ENCODE data around the gene SIRT7.

Gene SIRT7

DNA sequence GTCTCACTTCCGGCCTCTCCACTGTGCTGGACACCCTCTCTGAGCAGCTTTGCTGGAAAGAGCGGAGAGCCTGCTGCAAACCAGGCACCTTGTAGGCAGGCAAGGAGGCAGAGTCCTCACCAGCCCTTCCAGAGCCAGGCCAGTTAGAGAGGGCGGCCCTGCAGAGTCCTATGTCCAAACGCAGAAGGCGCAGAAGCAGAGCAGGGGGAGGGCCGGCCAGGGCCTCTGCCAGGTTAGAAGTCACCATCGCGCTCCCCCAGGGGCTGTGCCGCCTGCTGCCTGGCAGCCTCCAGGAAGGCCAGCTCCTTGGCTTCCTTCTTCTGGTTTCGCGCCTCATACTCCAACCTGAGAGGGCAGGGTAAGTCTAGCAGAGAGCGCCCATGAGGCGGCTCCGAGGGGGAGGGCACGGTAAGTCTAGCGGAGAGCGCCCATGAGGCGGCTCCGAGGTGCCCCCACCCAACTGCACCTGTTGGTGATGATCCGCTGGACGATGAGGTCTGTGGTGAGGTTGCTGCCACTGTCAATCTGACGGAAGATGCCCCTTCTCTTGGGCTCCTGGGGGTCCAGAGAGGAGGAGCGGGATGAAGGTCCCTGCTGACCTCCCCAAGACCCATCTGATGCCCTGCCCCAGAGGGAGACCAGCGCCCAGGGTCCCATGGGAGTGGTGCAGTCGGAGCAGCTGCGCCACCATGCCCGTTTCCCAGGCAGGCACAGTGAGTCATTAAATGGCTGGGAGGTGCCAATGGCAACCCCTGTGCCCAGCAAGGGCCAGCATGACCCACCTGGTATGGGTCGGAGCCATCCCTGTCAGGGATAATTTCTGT lies 13.2 kb downstream of the SIRT7 start:
- DNase-seq: no peak

DNA sequence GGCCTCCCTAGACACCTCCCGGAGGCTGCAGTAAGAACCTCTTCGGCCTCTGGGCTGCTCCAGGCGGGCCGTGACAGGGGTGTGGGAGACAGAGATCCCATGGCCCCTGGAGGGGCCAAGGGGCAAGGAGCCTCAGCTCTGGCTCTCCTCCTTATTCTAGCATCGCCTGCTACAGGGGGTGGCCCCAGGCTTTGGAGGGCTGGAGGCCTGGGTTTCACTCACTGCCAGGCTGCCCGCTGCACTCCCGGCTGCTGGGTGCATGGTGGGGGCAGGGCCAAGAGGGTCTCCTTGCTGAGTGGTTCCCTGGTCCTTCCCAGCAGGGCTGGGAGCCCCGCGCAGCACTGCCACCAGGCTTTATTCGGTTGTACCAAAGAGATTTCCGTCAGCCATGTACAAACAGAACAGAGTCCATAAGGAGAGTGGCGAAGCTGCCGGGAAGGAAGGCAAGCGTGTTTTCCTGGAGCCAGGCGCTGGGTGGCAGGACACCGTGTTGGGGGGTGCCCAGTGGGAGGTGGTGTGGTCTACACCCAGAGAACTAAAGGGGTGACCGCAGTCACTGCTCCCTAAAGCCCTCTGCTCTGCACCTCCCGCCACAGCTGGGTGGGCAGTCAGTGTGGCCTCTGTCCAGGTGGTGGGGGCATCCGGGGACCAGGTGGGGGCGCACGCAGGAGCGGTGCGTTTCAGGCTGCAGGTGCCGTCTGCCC lies 13.9 kb downstream of the SIRT7 start:
- DNase-seq: no peak

DNA sequence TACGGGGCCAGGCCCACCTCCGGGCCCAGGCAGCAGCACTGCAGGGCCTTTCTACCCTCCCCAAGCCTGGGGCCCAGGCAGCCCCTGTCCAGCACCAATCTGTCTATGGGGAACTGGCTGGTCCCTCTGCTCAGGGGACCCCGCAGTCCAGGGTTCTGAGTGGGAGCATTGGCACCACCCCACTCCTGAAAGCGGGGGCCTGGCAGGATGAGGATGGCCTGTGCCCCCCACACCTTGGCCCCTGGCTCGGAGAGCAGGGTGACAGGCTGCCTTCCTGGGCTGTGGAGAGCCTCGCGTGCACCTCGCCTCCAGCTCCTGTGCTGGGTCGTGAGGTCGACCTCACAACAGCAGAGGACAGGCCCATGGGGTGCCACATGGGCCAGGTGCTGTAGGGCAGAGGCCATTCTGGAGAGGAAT lies 14.6 kb downstream of the SIRT7 start:
- no peak for DNase-seq

DNA sequence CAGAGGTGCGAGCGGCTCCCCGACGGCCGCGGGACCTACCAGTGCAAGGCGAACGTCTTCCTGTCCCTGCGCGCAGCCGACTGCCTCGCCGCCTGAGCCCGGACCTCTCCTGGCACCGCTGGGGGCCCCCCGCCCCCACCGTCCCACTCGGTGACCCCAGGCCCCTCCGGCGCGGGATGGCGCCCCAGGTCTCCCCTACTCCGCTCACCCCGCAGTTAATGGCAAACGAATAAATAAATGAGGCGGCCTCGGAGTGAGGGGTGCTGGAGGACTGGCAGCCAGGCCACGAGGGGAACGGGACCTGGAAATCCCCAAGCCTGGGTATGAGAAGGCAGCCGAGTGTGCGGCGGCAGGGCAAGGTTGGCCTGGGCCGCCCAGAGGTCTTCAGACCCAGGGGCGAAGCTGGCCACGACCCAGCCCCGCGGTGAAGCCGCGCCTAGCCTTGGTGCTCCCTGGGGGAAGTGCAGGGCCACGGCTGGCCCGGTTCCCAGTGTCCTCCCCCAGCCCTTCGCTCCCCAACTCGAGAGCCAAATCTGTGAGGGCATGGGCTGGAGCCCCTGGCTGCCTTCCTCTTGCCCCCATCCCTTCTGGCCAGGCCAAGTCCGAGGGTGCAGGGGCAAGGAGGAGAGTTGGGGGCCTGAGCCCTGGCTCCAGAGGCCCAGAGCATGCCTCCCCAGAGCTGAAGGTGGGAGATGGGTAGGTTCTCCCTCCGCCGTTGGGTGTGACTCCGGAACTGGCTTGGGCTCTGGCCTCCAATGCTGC lies 15.1 kb downstream of the SIRT7 start:
- DNase-seq: no peak

DNA sequence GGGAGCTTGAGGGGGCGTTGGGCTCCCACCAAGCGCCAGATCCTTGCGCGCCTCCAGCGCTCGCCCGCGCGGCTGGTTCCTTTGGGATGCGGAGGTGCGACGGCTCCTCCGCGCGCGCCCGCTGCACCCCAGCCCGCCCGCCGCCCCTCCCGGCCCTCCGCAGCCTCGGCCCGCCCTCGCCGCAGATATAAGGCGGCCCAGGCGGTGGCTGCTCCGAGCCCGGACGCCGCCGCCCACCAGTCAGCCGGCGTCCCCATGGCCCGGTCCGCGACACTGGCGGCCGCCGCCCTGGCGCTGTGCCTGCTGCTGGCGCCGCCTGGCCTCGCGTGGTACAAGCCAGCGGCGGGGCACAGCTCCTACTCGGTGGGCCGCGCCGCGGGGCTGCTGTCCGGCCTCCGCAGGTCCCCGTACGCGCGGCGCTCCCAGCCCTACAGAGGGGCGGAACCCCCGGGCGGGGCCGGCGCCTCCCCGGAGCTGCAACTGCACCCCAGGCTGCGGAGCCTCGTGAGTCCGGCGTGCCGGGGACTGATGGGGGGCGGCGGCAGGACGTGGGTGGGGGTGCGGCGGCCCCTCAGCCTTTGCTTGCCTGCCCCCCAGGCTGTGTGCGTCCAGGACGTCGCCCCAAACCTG lies 15.8 kb downstream of the SIRT7 start, which contains the start of gene NPB:
NPB (plus strand) TSS at position 216 of the 630 bp plus-strand sequence; CDS start at position 256, 40 bp downstream.
- no peak for DNase-seq

DNA sequence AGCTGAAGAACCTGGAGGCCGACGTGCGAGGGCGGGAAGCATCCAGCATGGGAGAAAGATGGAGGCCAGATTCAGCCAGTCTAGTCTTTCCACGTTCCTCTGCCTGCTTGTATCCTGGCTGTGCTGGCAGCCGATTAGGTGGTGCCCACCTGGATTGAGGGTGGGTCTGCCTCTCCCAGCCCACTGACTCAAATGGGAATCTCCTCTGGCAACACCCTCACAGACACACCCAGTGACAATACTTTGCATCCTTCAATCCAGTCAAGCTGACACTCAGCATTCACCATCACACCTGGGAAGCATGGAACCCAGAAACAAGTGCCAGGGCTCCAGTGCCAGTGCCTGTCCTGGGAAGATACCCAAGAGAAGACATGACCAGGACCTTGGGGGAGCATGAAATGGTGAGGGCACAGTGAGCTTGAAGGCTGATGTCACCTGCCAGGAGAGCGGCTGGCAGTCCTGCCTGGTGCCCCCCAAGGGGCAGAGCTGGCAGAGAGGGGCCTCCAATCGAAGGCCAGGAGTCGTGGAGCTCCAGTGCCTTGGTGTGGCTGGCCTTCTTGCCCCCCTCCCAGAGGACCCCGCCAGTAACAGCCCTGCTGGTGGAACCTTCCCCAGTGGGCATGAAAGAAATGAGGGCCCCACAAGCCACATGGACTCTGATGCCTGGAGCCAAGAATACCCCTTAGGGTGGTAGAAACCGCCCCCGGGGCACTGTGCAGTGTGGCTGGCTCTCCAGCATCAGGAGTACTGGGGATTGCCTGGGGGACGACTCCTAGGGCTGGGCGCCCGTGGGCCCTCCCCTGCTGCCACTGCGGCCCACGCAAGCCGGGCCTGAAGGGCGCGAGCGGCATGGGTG lies 16.6 kb downstream of the SIRT7 start:
- DNase-seq: no peak

DNA sequence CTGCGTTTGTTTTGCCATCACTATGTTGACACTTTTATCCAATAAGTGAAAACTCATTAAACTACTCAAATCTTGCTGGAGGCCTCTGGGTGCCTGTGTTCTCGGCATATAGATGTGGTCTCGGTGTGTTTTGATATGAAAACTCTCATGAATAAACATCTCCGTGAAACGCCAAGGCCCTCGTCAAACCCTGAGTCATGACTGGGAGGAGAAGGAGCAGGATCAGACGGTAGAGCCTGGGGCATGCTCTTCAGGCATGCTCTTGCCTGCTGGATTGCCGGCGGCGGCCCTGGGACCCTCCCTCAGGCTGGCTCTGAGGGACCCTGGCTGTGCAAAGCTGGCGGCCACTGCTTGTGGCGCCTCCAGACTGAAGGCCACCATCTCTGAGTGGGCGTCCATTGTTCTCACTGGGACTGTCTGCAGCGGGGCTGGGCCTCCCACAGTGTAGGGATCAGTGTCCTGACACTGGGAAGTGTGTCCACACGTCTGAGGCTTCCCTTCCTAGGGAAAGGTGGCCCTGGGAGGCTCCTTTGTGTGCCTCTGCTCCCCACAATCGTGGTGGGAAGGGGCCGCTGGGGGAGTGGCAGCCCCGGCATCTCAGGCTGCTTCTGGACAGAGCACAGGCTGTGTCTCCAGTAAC lies 17.7 kb downstream of the SIRT7 start:
- DNase-seq: no peak

DNA sequence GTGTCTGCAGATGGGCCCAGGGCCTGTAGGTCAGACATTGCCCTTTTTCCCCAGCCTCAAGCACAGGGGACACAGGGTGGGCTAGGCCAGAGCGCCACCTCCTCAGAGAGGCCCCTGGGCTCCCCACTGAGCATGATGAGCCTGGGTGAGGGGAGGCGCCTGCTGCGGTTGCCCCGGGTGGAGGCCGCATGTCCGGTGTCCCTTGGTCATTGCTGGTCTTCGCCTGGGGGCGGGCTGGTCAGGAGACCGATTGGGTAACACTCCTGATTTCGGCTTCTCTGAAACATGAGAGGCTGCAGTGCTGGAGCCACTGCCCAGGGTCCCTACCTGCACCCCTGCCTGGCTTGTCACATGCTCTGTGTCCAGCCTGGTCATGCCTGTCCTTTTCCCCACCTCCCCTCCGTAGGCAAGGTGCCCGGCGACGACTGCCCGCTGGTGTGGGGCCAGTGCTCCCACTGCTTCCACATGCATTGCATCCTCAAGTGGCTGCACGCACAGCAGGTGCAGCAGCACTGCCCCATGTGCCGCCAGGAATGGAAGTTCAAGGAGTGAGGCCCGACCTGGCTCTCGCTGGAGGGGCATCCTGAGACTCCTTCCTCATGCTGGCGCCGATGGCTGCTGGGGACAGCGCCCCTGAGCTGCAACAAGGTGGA lies 18.3 kb downstream of the SIRT7 start:
- DNase-seq: no peak

DNA sequence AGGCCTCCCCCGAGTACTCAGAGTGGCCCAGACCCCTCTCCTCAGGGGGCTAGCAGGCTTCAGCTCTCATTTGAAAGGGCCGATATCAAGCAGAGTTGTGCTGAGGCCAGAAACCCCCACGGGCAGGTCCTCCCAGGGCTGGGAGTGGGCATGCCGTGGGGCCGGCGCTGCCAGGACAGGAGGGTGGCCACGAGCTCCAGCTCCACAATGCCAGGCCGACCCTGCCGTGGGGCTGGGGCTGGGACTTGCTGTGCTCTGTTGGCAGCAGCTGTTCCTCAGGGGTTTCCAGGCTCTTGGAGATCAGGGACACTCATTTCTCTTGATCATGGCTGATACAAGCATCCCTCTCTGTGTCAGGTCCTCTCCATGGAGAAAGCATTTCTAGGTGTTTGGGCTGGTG lies 19.1 kb downstream of the SIRT7 start:
- no peak for DNase-seq

DNA sequence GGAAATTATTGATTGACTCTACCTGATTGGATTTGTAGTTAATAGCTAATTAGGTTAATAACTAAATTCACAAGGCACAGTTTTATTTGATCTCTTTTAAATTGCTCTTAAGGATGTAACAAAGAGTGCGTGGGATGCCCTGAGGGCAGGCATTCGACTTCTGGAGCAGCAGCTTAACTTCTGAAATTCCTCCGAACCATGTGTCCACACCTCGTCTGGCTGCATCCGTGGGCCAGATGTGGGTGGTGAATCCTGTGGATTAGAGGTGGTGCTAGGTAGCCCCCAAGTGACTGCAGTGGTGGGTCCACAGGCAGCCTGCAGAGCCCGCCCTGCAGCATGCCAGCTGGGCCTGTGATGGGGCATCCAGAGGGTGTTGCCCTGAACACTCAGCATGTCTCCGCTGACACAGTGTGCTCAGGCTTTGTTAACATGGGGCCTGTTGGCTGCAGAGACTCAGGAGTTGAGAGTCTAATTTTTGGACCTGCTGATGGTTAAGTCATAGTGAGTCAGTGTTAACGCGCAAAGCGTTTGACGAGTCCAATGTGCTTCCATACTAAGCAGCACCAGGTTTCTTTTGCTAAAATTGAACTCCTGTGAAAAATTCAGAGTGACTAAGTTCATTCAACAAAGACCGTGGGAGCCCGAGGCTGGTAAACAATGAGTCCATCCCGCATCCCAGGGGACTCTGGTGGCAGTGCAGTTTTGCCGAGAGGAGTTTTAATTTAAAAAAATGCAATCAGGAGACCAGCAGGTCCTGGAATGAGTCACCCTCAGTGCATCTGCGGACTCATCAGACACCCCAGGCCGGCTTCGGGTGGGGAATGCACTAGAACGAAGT lies 19.7 kb downstream of the SIRT7 start:
- peak; percentile 95 for DNase-seq

DNA sequence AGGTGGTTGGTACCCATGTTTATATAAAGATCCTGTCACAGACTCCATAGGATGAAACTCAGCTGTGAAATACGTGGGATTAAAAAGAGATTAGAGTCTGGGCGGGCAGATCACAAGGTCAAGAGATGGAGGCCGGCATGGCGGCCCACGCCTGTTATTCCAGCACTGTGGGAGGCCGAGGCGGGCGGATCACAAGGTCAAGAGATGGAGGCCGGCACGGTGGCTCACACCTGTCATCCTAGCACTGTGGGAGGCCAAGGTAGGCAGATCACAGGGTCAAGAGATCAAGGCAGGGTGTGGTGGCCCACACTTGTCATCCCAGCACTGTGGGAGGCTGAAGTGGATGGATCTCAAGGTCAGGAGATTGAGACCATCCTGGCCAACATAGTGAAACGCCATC lies 22.6 kb downstream of the SIRT7 start:
- no peak for DNase-seq

DNA sequence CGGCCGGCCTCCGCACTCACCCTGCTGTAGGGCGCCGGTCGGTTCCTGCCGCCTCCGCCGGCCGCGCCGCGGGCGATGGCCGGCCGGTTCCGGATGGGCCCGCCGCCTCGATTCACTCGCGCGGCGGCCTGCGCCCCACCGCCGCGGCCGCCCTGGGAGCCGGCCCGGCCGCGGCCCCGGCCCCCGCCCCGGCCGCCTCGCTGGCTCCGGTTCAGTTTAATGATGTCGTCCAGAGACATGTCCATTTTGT lies 26.7 kb downstream of the SIRT7 start:
- DNase-seq: no peak

DNA sequence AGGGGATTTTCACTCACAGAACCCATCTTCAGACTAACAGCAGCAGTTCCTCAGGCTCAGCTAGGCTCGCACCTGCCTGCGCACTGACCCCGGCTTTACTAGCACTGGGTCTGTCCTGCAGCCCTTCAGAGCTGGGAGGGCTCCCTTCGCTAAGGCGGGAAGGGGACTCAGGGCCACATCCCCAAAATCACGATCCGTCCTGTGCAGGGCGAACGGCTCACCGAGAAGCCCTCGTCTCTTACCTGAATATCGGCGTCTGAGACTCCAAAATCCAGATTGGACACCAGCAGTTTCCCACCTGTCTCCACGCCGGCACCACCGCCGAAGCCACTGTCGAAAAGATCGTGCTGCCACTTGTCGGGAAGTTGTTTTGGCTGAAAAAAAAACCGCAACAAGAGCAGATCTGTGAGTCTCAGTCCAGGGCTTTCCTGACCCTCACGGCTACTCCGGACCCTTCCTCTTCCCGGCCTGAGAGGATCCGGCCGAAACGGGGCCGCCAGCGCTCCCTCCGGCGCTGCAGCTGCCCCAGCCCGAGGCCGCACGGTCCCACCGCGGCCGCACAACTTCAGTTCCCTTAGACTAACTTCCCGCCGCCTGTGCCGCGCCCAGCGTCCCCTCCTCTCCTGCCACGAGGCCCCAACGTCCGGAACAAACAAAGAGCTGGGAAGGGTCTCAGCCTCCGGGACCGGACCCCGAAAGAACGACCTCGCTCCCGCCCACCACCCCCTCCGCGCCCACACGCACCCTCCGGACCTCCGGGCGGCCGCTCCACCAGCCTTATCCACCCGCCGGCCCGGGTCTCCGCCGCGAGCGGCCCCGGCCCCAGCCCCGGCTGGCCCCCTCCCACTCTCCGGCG lies 27.3 kb downstream of the SIRT7 start:
- DNase-seq: no peak

DNA sequence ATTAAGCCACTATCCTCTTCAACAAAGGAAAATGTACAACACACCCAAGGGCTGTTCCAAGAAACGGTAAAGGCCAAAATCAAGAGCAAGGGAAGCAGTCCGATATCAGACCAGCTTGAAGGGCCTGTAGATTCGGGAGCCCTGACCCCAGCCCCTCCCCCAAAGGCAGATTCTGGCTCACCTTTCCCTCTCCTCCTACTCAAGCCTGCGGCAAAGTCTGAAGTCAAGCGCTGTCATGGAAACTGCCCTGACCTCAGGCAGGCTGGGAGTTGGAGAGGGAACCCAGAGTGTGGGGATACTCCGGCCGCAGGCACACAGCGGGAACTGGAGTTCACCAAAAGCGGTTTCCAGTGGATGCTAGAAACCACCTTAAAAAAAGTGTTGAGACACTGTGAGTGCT lies 28.4 kb downstream of the SIRT7 start:
- no peak for DNase-seq

DNA sequence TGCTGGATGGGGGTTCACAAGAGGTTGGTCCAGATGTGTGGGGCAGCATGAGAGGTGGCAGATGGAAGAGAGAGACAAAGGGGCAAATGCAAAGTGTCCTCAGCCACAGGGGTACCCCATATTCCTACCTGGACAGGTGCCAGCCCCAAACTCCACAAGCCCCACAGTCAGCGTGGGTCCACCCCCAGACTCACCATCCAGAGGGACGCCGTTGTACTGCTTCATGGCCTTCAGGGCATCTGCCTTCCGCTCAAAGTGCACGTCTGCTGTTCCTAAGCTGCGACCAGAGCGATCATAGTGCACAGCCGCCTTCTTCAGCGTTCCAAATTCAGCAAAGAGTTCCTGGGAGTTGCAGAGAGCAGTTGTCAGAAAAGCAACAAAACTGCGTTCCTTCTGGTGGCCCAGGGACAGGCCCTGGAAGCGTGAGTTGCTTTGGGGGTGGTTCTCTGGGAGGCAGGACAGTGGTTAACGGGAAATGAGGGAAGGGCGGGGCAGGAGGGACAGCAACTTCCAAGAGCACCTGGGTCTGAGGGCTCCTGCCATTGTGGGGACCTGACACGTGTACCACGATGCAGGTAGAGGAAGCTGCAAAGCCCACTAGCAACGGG lies 28.9 kb downstream of the SIRT7 start:
- no peak for DNase-seq

DNA sequence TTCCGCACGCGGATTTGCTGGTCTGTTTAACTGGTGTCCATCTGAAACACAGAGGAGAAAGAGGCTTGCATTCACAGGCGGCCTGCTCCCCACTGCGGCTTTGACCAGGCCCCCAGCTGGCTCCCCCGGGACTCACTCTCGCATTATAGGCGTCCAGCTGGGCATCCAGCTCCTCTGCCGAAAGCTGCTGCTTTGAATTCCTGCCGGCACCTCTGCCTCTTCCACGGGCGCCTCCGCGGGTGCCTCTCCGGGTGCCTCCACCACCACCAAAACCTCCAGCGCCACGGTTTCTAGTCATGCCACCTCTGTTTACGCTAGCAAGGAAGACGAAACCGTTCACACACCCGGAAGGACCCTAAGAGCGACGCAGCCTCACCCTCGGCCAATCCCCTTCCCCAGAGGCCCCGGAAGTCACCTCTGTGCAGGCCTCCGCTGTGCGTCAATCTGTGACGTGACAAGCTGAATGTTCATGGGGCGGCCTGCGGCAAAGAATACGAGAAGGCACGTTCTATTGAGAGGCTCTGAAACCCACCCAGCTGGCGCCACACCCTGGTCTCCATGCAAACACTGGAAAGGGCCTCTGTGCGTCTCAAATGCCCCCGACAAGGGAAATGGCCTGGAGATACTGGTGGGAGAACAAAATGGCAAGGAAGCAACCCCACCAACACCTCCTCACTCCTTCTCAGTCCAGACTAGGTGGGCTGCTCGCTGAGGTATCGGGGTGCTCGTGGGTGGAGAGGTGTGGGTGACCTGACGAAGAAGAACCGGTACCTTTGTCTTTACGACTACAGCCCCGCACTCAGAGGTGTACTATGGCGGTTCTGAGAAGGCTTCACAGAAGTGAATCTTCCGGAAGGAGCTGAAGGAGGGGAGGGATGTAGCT lies 29.6 kb downstream of the SIRT7 start:
- no peak for DNase-seq

DNA sequence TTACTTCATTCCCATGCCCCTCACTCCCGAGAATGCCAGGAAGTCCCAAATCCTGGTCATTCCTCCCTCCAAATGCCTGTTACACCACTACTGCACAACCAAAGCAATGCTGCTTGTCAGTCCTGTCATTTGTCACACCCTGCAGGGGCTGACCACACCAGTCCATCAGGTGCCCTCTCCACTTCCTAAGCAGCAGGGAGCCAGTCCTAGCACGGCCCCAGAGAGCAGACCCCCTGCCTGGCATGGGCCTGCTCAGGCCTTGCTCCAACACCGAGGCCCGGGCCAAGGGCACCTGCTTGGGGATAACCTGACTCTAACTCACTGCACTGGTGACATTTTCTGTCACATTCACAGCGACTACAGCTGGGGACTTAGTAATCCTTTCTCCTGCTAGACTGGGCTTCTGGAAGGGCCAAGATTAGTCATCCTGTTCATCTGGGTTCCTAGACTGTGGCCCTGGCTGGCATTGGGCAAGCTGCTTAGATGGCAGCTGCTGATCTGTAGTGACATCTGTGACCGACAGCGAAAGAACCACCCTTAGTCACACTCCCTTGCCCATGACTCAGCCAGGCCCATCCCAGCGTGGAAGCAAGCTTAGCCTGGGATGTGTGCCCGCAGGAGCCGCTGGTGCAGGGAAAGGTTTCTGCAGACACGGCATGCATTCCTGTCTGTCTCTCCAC lies 32.0 kb downstream of the SIRT7 start:
- DNase-seq: no peak
